NCI-H345 (cell line): ENCODE measurements around the gene GATA1.

Experiments used
- DNase-seq: peaks from one replicate; lab custom pipeline; 2025; lab: John Stamatoyannopoulos, UW

Gene GATA1

GRCh38 chrX:48785186-48785539 is 1.2 kb upstream of the GATA1 start:
- DNase-seq = no peak

- no peak for DNase-seq
Observed at GRCh38 chrX:48785540-48786214, 713 bp upstream of the GATA1 start.

GRCh38 chrX:48786825-48787504 is 575 bp downstream of the GATA1 start:
- no peak for DNase-seq

- DNase-seq = no peak
Observed at GRCh38 chrX:48787505-48788443, 1.4 kb downstream of the GATA1 start.

GRCh38 chrX:48789366-48790220 is 3.2 kb downstream of the GATA1 start:
- no peak for DNase-seq

- no peak for DNase-seq
Observed at GRCh38 chrX:48790477-48790876, 4.1 kb downstream of the GATA1 start.

- no peak for DNase-seq
Observed at GRCh38 chrX:48791063-48791820, 4.9 kb downstream of the GATA1 start.

GRCh38 chrX:48792219-48792618 is 5.8 kb downstream of the GATA1 start:
- DNase-seq = no peak

GRCh38 chrX:48793935-48794334 is 7.5 kb downstream of the GATA1 start:
- no peak for DNase-seq

GRCh38 chrX:48794340-48794910 is 8.0 kb downstream of the GATA1 start:
- DNase-seq = no peak

GRCh38 chrX:48794911-48795515 is 8.6 kb downstream of the GATA1 start:
- no peak for DNase-seq

GRCh38 chrX:48798318-48798717 is 11.9 kb downstream of the GATA1 start:
- DNase-seq = no peak

- no peak for DNase-seq
Observed at GRCh38 chrX:48800574-48801279, 14.3 kb downstream of the GATA1 start.

GRCh38 chrX:48801280-48802088 is 15.1 kb downstream of the GATA1 start, which contains the start of gene HDAC6:
Gene HDAC6 (plus strand): TSS chrX:48802067. CDS start chrX:48802693, 626 bp downstream.
- peak; percentile 99 for DNase-seq

GRCh38 chrX:48802089-48802904 is 15.9 kb downstream of the GATA1 start:
- DNase-seq = peak; percentile 79

GRCh38 chrX:48802905-48803200 is 16.5 kb downstream of the GATA1 start:
- no peak for DNase-seq

- no peak for DNase-seq
Observed at GRCh38 chrX:48806081-48806480, 19.7 kb downstream of the GATA1 start.

GRCh38 chrX:48813644-48814043 is 27.3 kb downstream of the GATA1 start:
- DNase-seq = no peak
